Measurements from ENCODE around the gene POPDC2.

DNA sequence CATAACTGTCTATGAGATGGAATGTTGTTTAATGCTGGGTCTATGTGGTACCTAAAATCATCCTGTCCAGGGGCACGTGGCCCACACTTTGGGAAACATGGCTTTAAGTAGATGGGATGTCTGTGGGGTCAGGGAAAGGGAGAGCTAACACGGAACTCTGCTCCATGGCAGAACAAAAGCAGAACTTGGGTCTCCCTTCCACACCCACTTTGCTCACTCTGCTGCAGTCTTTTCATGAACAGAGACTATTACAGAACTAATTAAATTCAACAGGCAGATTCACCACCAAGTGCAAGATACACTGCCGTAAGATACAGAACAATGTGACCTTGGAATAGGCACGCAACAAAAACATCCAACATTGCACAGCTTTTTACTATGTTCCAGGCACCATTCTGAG is 28.2 kb downstream of the POPDC2 start:
- TF ChIP-seq, protein P1, sequence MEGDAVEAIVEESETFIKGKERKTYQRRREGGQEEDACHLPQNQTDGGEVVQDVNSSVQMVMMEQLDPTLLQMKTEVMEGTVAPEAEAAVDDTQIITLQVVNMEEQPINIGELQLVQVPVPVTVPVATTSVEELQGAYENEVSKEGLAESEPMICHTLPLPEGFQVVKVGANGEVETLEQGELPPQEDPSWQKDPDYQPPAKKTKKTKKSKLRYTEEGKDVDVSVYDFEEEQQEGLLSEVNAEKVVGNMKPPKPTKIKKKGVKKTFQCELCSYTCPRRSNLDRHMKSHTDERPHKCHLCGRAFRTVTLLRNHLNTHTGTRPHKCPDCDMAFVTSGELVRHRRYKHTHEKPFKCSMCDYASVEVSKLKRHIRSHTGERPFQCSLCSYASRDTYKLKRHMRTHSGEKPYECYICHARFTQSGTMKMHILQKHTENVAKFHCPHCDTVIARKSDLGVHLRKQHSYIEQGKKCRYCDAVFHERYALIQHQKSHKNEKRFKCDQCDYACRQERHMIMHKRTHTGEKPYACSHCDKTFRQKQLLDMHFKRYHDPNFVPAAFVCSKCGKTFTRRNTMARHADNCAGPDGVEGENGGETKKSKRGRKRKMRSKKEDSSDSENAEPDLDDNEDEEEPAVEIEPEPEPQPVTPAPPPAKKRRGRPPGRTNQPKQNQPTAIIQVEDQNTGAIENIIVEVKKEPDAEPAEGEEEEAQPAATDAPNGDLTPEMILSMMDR (conservative IDR thresholded peaks at IDR 0.05; ENCODE audit: low read depth, low read length) = no peak
- TF ChIP-seq, protein P2, sequence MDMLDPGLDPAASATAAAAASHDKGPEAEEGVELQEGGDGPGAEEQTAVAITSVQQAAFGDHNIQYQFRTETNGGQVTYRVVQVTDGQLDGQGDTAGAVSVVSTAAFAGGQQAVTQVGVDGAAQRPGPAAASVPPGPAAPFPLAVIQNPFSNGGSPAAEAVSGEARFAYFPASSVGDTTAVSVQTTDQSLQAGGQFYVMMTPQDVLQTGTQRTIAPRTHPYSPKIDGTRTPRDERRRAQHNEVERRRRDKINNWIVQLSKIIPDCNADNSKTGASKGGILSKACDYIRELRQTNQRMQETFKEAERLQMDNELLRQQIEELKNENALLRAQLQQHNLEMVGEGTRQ (IDR thresholded peaks at IDR 0.05; ENCODE audit: low read depth, low read length) = no peak
- TF ChIP-seq RAD21 (IDR thresholded peaks at IDR 0.05; ENCODE audit: low read length) (no peak), CEBPB (IDR thresholded peaks at IDR 0.05; ENCODE audit: low read depth, low read length) (no peak), POLR2A (IDR thresholded peaks at IDR 0.05; ENCODE audit: low read depth, low read length) (no peak), MAZ (IDR thresholded peaks at IDR 0.05; ENCODE audit: borderline replicate concordance, low read depth, low read length) (no peak), RCOR1 (IDR thresholded peaks at IDR 0.05; ENCODE audit: insufficient replicate concordance, low read length) (no peak)
